CD4-positive, alpha-beta T cell (primary cell): Measurements from ENCODE around the gene STAT3. TPM values are rescaled to one million over a fixed set of nuclear protein-coding genes. Genes with fewer than 3 reads are reported as not detected.

Experiments used
- ATAC-seq: fragments of 200-7000 bp; cut with Tn5 transposase; one replicate; pipeline ENCODE4 v1.10.0; 2022; ENCODE audit warnings: mild to moderate bottlenecking; ENCODE audit not compliant: poor library complexity
- CTCF ChIA-PET: fragments of 350-600 bp; sonication (Branson Sonifier 250); formaldehyde crosslinking; loops from one replicate; lab custom pipeline; 2021; ENCODE audit warnings: antibody characterized with exemption, inconsistent platforms; lab: Charles Lee
- POLR2A ChIA-PET: fragments of 350-600 bp; sonication (Branson Sonifier 250); formaldehyde crosslinking; loops from one replicate; lab custom pipeline; 2021; ENCODE audit warnings: antibody characterized with exemption, inconsistent platforms; lab: Charles Lee
- DNase-seq, 14 experiments: peaks; one replicate each; pipeline ENCODE4 v3.0.0-alpha.2; 2013 to 2020; ENCODE audit warnings: mixed read lengths in 2 of 14
- H3K27ac ChIP-seq, 2 donors: one replicate each; pipeline versions ENCODE4 v1.5.1 to v1.7.0; 2013; ENCODE audit warnings: low read length in 2 of 2, low read depth in 1 of 2, mild to moderate bottlenecking in 1 of 2
- H3K27me3 ChIP-seq, 2 experiments: 1 replicate in 1 of 2; 2 replicates in 1 of 2; pipeline versions ENCODE4 v1.6.1 to v1.7.0; 2013; ENCODE audit warnings: low read length in 2 of 2, control low read depth in 1 of 2, mild to moderate bottlenecking in 1 of 2, moderate library complexity in 1 of 2; ENCODE audit not compliant: insufficient read depth in 2 of 2, control insufficient read depth in 1 of 2
- H3K36me3 ChIP-seq: one replicate; pipeline ENCODE4 v1.6.1; 2013; ENCODE audit warnings: low read length, control low read depth; ENCODE audit not compliant: insufficient read depth
- H3K4me1 ChIP-seq: one replicate; pipeline ENCODE4 v1.6.1; 2013; ENCODE audit warnings: low read length, control low read depth; ENCODE audit not compliant: insufficient read depth
- H3K4me3 ChIP-seq: one replicate; pipeline ENCODE4 v1.5.1; 2013; ENCODE audit warnings: mild to moderate bottlenecking, low read length, moderate library complexity
- H3K9me3 ChIP-seq, 2 experiments: 1 replicate in 1 of 2; 2 replicates in 1 of 2; pipeline versions ENCODE4 v1.6.1 to v1.7.0; 2013; ENCODE audit warnings: low read length in 2 of 2, mild to moderate bottlenecking in 2 of 2, control low read depth in 1 of 2, moderate library complexity in 1 of 2; ENCODE audit not compliant: control insufficient read depth in 1 of 2, insufficient read depth in 1 of 2
- H3K27ac Mint-ChIP-seq: one replicate; pipeline ENCODE4 v1.8.0; 2020; ENCODE audit warnings: mixed read lengths
- H3K27me3 Mint-ChIP-seq: one replicate; pipeline ENCODE4 v1.8.0; 2021; ENCODE audit warnings: mixed read lengths
- H3K36me3 Mint-ChIP-seq: one replicate; pipeline ENCODE4 v1.8.0; 2021; ENCODE audit warnings: low read depth, mixed read lengths
- H3K4me1 Mint-ChIP-seq: one replicate; pipeline ENCODE4 v1.8.0; 2021; ENCODE audit warnings: low read depth, mixed read lengths
- H3K4me3 Mint-ChIP-seq: one replicate; pipeline ENCODE4 v1.8.0; 2020; ENCODE audit warnings: mild to moderate bottlenecking, mixed read lengths
- H3K9me3 Mint-ChIP-seq: one replicate; pipeline ENCODE4 v1.8.0; 2020; ENCODE audit warnings: mixed read lengths
- intact Hi-C, 2 experiments: fragments of 100-400 bp; cut with DNase I in 1 of 2; cut with micrococcal nuclease in 1 of 2; formaldehyde crosslinking; loops; one replicate each; pipeline versions ENCODE4 v1.15.1 to v1.9.0; 2023 to 2025; cut with DNase I, micrococcal nuclease
- total RNA-seq, 174 experiments: library from RNA in 2 of 174; stranded (reverse) in 2 of 174; gene quantifications; one replicate each; pipeline ENCODE4 v1.2.3 and lab custom pipeline; 2021 to 2026
- TF ChIP-seq, protein P1 (sequence below): fragments of 200-600 bp; IDR thresholded peaks from one replicate; pipeline ENCODE4 v1.8.0; 2022; ENCODE audit warnings: antibody characterized with exemption, mild to moderate bottlenecking

STAT3 gene
- total RNA-seq, 2 experiments from 2014 or later: 315 to 319 TPM

GRCh38 chr17:42411361-42411760, 23.1 kb upstream of the STAT3 start:
- peaks cover 22% of the 10 kb centered on the region for H3K4me1 ChIP-seq
- no peaks in the 10 kb centered on the region for H3K27me3 ChIP-seq
- no peak for DNase-seq
- H3K27me3 Mint-ChIP-seq: no peaks in the 10 kb centered on the region
- H3K36me3 ChIP-seq: no peaks in the 10 kb centered on the region
- no peak overlapping the region for H3K27ac ChIP-seq
- H3K36me3 Mint-ChIP-seq: no peaks in the 10 kb centered on the region
- no peaks in the 10 kb centered on the region for H3K9me3 ChIP-seq
- intact Hi-C loops: no loop called here
- no peak overlapping the region for H3K27ac Mint-ChIP-seq
- no peak for ATAC-seq
- no peak overlapping the region for H3K4me3 ChIP-seq
- TF ChIP-seq, protein P1, sequence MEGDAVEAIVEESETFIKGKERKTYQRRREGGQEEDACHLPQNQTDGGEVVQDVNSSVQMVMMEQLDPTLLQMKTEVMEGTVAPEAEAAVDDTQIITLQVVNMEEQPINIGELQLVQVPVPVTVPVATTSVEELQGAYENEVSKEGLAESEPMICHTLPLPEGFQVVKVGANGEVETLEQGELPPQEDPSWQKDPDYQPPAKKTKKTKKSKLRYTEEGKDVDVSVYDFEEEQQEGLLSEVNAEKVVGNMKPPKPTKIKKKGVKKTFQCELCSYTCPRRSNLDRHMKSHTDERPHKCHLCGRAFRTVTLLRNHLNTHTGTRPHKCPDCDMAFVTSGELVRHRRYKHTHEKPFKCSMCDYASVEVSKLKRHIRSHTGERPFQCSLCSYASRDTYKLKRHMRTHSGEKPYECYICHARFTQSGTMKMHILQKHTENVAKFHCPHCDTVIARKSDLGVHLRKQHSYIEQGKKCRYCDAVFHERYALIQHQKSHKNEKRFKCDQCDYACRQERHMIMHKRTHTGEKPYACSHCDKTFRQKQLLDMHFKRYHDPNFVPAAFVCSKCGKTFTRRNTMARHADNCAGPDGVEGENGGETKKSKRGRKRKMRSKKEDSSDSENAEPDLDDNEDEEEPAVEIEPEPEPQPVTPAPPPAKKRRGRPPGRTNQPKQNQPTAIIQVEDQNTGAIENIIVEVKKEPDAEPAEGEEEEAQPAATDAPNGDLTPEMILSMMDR: no peak
- ChIA-PET POLR2A (interaction anchor here (0.6 to 0.8 kb wide), 2 partner anchors 22 to 77 kb away, joined by 3 read pairs; no protein-coding TSS in a partner anchor), CTCF (no interaction called here)
- peaks cover 21% of the 10 kb centered on the region for H3K4me1 Mint-ChIP-seq
- H3K9me3 Mint-ChIP-seq: no peaks in the 10 kb centered on the region
- no peak overlapping the region for H3K4me3 Mint-ChIP-seq

DNA sequence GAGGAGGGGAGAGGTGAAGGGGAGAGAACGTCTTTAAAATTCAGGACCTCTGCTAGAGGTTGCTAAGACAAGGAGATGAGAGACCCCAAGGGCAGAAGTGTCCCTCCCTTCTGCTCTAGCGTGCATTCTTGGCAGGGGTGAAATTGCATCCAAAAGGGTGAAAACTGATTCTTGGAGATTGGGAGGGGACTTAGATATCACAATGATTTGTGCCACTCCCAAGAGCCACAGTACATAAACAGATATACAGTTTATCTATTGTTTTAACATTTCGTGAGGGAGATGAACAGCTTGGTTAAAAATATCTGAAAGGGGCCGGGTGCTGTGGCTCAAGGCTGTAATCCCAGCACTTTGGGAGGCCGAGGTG, 22.1 kb upstream of the STAT3 start:
- Histone ChIP-seq H3K4me3 (no peak overlapping the region), H3K9me3 (no peaks in the 10 kb centered on the region), H3K27ac (no peak overlapping the region), H3K36me3 (no peaks in the 10 kb centered on the region), H3K27me3 (no peaks in the 10 kb centered on the region), H3K4me1 (peaks cover 26% of the 10 kb centered on the region)
- DNase-seq (no peak), ATAC-seq (no peak)
- CTCF ChIA-PET: no interaction called here
- POLR2A ChIA-PET: no interaction called here
- peaks cover 24% of the 10 kb centered on the region for H3K4me1 Mint-ChIP-seq
- H3K4me3 Mint-ChIP-seq: no peak overlapping the region
- no peak overlapping the region for H3K27ac Mint-ChIP-seq
- H3K36me3 Mint-ChIP-seq: no peaks in the 10 kb centered on the region
- intact Hi-C loops: no loop called here
- H3K27me3 Mint-ChIP-seq: no peaks in the 10 kb centered on the region
- no peaks in the 10 kb centered on the region for H3K9me3 Mint-ChIP-seq
- TF ChIP-seq, protein P1: no peak

- DNase-seq: no peak
- no peaks in the 10 kb centered on the region for H3K9me3 Mint-ChIP-seq
- H3K27me3 Mint-ChIP-seq: no peaks in the 10 kb centered on the region
- H3K27ac Mint-ChIP-seq: no peak overlapping the region
- H3K4me1 Mint-ChIP-seq: peaks cover 18% of the 10 kb centered on the region
- Histone ChIP-seq H3K9me3 (no peaks in the 10 kb centered on the region), H3K27me3 (no peaks in the 10 kb centered on the region), H3K4me1 (peaks cover 20% of the 10 kb centered on the region), H3K27ac (no peak overlapping the region), H3K4me3 (no peak overlapping the region), H3K36me3 (no peaks in the 10 kb centered on the region)
- no peak for ATAC-seq
- no peak overlapping the region for H3K4me3 Mint-ChIP-seq
- POLR2A ChIA-PET: no interaction called here
- CTCF ChIA-PET: interaction anchor here (1.1 kb wide), 1 partner anchor 87 kb away, joined by 3 read pairs; no protein-coding TSS in a partner anchor
- intact Hi-C loops: loop anchor here (5.0 kb wide), 2 partner anchors 72 to 108 kb away; no protein-coding TSS in a partner anchor
- H3K36me3 Mint-ChIP-seq: no peaks in the 10 kb centered on the region
- TF ChIP-seq, protein P1: no peak
These were observed 21.5 kb upstream of the STAT3 start for GRCh38 chr17:42409523-42410318.
